ENCODE results near the gene CACNA1E. TPM values are rescaled to one million over a fixed set of nuclear protein-coding genes. Genes with fewer than 3 reads are reported as not detected.

Gene CACNA1E
- total RNA-seq, 4 donors from 2014 or later = 0.09 to 0.19 TPM; not detected in 2

GRCh38 chr1:181804989-181805388 lies 321.7 kb downstream of the CACNA1E start:
- Histone ChIP-seq H3K27ac (no peak overlapping the region), H3K4me1 (no peaks in the 10 kb centered on the region), H3K4me3 (no peak overlapping the region), H3K36me3 (no peaks in the 10 kb centered on the region), H3K9me3 (no peaks in the 10 kb centered on the region), H3K27me3 (peaks cover 0 to 4% (median 0%) of the 10 kb centered on the region in 4 donors)
- intact Hi-C loops (cut with DNase I) = no loop called here
- no peak for DNase-seq
- WGBS, 2 donors = 25 to 45% methylated on average over 2 of the region's 2 CpGs
- no peak for TF ChIP-seq POLR2A (IDR thresholded peaks at IDR 0.05)
- TF ChIP-seq, protein P1, sequence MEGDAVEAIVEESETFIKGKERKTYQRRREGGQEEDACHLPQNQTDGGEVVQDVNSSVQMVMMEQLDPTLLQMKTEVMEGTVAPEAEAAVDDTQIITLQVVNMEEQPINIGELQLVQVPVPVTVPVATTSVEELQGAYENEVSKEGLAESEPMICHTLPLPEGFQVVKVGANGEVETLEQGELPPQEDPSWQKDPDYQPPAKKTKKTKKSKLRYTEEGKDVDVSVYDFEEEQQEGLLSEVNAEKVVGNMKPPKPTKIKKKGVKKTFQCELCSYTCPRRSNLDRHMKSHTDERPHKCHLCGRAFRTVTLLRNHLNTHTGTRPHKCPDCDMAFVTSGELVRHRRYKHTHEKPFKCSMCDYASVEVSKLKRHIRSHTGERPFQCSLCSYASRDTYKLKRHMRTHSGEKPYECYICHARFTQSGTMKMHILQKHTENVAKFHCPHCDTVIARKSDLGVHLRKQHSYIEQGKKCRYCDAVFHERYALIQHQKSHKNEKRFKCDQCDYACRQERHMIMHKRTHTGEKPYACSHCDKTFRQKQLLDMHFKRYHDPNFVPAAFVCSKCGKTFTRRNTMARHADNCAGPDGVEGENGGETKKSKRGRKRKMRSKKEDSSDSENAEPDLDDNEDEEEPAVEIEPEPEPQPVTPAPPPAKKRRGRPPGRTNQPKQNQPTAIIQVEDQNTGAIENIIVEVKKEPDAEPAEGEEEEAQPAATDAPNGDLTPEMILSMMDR (IDR thresholded peaks at IDR 0.05) = no peak

- Histone ChIP-seq H3K27ac (no peak overlapping the region), H3K9me3 (no peaks in the 10 kb centered on the region), H3K36me3 (no peaks in the 10 kb centered on the region), H3K27me3 (peaks cover 0 to 4% (median 0%) of the 10 kb centered on the region in 4 donors), H3K4me1 (no peaks in the 10 kb centered on the region), H3K4me3 (no peak overlapping the region)
- 49 to 63% methylated on average over 2 of the region's 2 CpGs for WGBS, 2 donors
- intact Hi-C loops (cut with DNase I) = no loop called here
- TF ChIP-seq, protein P1 (IDR thresholded peaks at IDR 0.05) = no peak
- TF ChIP-seq POLR2A (IDR thresholded peaks at IDR 0.05) = no peak
- DNase-seq = no peak
Observed at GRCh38 chr1:181806746-181807145, 323.4 kb downstream of the CACNA1E start.

DNA sequence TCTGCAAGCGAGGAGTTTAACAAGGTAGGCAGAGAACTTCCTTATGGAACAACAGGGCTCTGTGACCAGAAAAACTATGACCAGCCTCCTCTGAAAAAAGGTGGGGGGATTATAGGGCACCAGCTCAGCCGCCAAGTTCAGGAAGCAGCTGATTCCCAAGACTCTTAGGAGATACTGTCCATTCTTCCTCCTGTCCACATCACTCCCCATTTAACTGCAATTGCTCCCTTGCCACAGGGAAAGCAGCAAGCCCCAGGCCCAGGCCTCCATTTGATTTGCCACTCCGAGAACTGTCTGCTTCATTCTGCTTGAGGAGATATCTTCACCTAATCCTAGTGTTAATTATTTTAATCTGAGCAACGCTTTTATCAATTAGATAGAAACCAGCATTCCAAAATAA lies 323.9 kb downstream of the CACNA1E start:
- Histone ChIP-seq H3K27me3 (peaks cover 0 to 4% (median 0%) of the 10 kb centered on the region in 4 donors), H3K27ac (no peak overlapping the region), H3K36me3 (no peaks in the 10 kb centered on the region), H3K9me3 (no peaks in the 10 kb centered on the region), H3K4me3 (no peak overlapping the region), H3K4me1 (no peaks in the 10 kb centered on the region)
- TF ChIP-seq POLR2A (IDR thresholded peaks at IDR 0.05) = no peak
- TF ChIP-seq, protein P1 (IDR thresholded peaks at IDR 0.05) = no peak
- intact Hi-C loops (cut with DNase I) = no loop called here
- DNase-seq = no peak
- WGBS, 2 donors = 73 to 79% methylated on average over 4 of the region's 4 CpGs

DNA sequence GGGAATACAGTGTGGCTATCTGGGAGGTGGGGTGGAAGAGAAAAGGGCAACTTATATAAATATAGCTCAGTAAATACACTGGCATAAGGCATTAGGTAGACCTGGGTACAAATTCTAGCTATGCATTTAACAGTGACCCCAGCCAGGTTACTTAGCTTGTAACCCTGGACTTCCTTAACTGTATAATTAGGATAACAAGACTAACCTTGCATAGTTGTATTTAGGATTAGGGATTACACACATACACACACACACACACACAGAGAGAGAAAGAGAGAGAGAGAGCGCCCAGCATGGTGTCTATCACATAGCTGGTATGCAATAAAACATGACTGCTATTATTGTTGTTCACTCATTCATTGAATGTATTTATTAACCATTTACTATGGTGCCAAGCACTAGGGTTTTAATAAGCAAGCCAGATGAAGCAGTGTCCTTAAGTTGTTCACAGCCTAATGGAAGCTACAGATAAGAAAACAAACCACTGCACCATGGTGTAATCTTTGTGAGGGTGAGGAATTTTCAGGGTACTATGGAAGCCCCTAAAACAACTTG lies 326.8 kb downstream of the CACNA1E start:
- Histone ChIP-seq H3K4me1 (no peaks in the 10 kb centered on the region), H3K27me3 (peaks cover 0 to 4% (median 0%) of the 10 kb centered on the region in 4 donors), H3K27ac (no peak overlapping the region), H3K36me3 (no peaks in the 10 kb centered on the region), H3K9me3 (peaks cover 0 to 3% (median 0%) of the 10 kb centered on the region in 3 donors), H3K4me3 (no peak overlapping the region)
- no peak for TF ChIP-seq POLR2A (IDR thresholded peaks at IDR 0.05)
- TF ChIP-seq, protein P1 (IDR thresholded peaks at IDR 0.05) = no peak
- WGBS, 2 donors = 80 to 92% methylated on average over 1 of the region's 1 CpG
- intact Hi-C loops (cut with DNase I) = no loop called here
- DNase-seq = no peak

DNA sequence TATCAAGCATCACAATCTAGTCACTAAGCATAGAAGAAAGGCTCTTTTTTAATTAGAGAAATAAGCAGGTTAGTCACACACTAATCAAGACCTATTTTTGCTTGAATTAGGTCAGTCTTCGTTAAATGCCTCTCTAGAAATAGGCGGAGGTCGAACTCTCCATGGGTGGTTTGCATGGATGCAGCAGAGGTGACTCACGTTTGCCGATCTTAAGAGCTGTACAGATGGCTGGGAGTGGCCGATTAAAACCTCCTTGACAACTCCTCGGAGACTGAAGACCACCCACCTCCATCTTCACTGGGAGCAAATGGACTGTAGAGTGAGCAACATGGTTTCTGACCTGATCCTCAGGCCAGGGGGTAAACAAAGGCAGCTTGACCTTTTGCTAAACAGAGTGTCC lies 328.9 kb downstream of the CACNA1E start:
- TF ChIP-seq POLR2A (IDR thresholded peaks at IDR 0.05) = no peak
- TF ChIP-seq, protein P1 (IDR thresholded peaks at IDR 0.05) = no peak
- Histone ChIP-seq H3K4me1 (peaks cover 0 to 8% (median 0%) of the 10 kb centered on the region in 3 donors), H3K27me3 (peaks cover 0 to 4% (median 0%) of the 10 kb centered on the region in 4 donors), H3K27ac (no peak overlapping the region), H3K4me3 (no peak overlapping the region), H3K36me3 (no peaks in the 10 kb centered on the region), H3K9me3 (peaks cover 0 to 3% (median 0%) of the 10 kb centered on the region in 3 donors)
- DNase-seq = no peak
- 59 to 64% methylated on average over 5 to 7 of the region's 7 CpGs for WGBS, 2 donors
- intact Hi-C loops (cut with DNase I) = no loop called here
